Smooth muscle cell (in vitro differentiated cells): ENCODE results near the gene POLR2E. TPM values are rescaled to one million over a fixed set of nuclear protein-coding genes. Genes with fewer than 3 reads are reported as not detected.

Experiments used
- DNase-seq: peaks from one replicate; lab custom pipeline; 2025; ENCODE audit not compliant: unreplicated experiment; lab: John Stamatoyannopoulos, UW
- H2AFZ ChIP-seq: fragments of 200-600 bp; sonication (generic); 2 replicates; pipeline ENCODE4 v1.6.0; 2016; ENCODE audit warnings: antibody characterized with exemption, low read depth, mild to moderate bottlenecking
- H3F3A ChIP-seq: fragments of 200-600 bp; sonication (generic); 2 replicates; pipeline ENCODE4 v1.6.0; 2017; ENCODE audit warnings: antibody characterized with exemption, low read depth
- H3K27ac ChIP-seq: fragments of 200-600 bp; sonication (generic); 2 replicates; pipeline ENCODE4 v1.5.1; 2016; ENCODE audit warnings: low read depth, mild to moderate bottlenecking
- H3K27me3 ChIP-seq: fragments of 200-600 bp; sonication (generic); 2 replicates; pipeline ENCODE4 v1.6.1; 2016; ENCODE audit warnings: low read depth, mild to moderate bottlenecking
- H3K36me3 ChIP-seq: fragments of 200-600 bp; sonication (generic); 2 replicates; pipeline ENCODE4 v1.5.1; 2016; ENCODE audit warnings: low read depth
- H3K4me1 ChIP-seq: fragments of 200-600 bp; sonication (generic); 2 replicates; pipeline ENCODE4 v1.5.1; 2016; ENCODE audit warnings: low read depth
- H3K4me2 ChIP-seq: fragments of 200-600 bp; sonication (generic); 2 replicates; pipeline ENCODE4 v1.6.0; 2016; ENCODE audit warnings: mild to moderate bottlenecking
- H3K4me3 ChIP-seq: fragments of 200-600 bp; sonication (generic); 2 replicates; pipeline ENCODE4 v1.5.1; 2016; ENCODE audit warnings: mild to moderate bottlenecking
- H3K79me2 ChIP-seq: fragments of 200-600 bp; sonication (generic); 2 replicates; pipeline ENCODE4 v1.6.0; 2016; ENCODE audit warnings: low read depth, mild to moderate bottlenecking
- H3K9ac ChIP-seq: fragments of 200-600 bp; sonication (generic); 2 replicates; pipeline ENCODE4 v1.6.0; 2016; ENCODE audit warnings: low read depth
- H3K9me3 ChIP-seq: fragments of 200-600 bp; sonication (generic); replicated peaks from 2 replicates; pipeline ENCODE4 v1.5.1; 2016; ENCODE audit warnings: low read depth
- H4K20me1 ChIP-seq: fragments of 200-600 bp; sonication (generic); 2 replicates; pipeline ENCODE4 v1.6.0; 2016; ENCODE audit warnings: low read depth
- WGBS: methylation state at CpG from one replicate; pipeline ENCODE4 v1.1.7; 2016; ENCODE audit warnings: low lambda C conversion rate; 5-methylcytosine and 5-hydroxymethylcytosine counted together
- polyA plus RNA-seq: library from polyadenylated mRNA; unstranded; fragments of >200 nt; fragmentation: Nextera tagmentation; extraction: Ambion mirVana; gene quantifications from 2 replicates; pipeline ENCODE4 v1.2.1, GENCODE V29; 2016
- total RNA-seq: library from RNA; depleted of rRNA; stranded (reverse); fragments of >200 nt; gene quantifications from 2 replicates; pipeline ENCODE4 v1.2.3, GENCODE V29; 2014
- TF ChIP-seq, protein P1 (sequence below): fragments of 200-600 bp; sonication (generic); IDR thresholded peaks from 2 replicates; pipeline ENCODE4 v1.5.1; 2017; ENCODE audit warnings: borderline replicate concordance, mild to moderate bottlenecking, antibody characterized with exemption; ENCODE audit not compliant: insufficient read depth, poor library complexity, severe bottlenecking

Gene POLR2E
- total and polyA plus RNA-seq, 2 experiments from 2014 or later = 114 to 235 TPM

GRCh38 chr19:1047696-1048147 is 47.5 kb downstream of the POLR2E start:
- 86% methylated on average over 20 of the region's 20 CpGs for WGBS
- Histone ChIP-seq H3F3A (no peaks in the 10 kb centered on the region), H3K9me3 (no peaks in the 10 kb centered on the region), H3K27me3 (no peaks in the 10 kb centered on the region), H4K20me1 (no peaks in the 10 kb centered on the region), H2AFZ (no peak overlapping the region), H3K4me2 (no peak overlapping the region), H3K4me1 (no peaks in the 10 kb centered on the region), H3K27ac (no peak overlapping the region), H3K79me2 (no peaks in the 10 kb centered on the region), H3K36me3 (no peaks in the 10 kb centered on the region), H3K4me3 (no peak overlapping the region), H3K9ac (no peak overlapping the region)
- no peak for DNase-seq
- TF ChIP-seq, protein P1, sequence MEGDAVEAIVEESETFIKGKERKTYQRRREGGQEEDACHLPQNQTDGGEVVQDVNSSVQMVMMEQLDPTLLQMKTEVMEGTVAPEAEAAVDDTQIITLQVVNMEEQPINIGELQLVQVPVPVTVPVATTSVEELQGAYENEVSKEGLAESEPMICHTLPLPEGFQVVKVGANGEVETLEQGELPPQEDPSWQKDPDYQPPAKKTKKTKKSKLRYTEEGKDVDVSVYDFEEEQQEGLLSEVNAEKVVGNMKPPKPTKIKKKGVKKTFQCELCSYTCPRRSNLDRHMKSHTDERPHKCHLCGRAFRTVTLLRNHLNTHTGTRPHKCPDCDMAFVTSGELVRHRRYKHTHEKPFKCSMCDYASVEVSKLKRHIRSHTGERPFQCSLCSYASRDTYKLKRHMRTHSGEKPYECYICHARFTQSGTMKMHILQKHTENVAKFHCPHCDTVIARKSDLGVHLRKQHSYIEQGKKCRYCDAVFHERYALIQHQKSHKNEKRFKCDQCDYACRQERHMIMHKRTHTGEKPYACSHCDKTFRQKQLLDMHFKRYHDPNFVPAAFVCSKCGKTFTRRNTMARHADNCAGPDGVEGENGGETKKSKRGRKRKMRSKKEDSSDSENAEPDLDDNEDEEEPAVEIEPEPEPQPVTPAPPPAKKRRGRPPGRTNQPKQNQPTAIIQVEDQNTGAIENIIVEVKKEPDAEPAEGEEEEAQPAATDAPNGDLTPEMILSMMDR = no peak

DNA sequence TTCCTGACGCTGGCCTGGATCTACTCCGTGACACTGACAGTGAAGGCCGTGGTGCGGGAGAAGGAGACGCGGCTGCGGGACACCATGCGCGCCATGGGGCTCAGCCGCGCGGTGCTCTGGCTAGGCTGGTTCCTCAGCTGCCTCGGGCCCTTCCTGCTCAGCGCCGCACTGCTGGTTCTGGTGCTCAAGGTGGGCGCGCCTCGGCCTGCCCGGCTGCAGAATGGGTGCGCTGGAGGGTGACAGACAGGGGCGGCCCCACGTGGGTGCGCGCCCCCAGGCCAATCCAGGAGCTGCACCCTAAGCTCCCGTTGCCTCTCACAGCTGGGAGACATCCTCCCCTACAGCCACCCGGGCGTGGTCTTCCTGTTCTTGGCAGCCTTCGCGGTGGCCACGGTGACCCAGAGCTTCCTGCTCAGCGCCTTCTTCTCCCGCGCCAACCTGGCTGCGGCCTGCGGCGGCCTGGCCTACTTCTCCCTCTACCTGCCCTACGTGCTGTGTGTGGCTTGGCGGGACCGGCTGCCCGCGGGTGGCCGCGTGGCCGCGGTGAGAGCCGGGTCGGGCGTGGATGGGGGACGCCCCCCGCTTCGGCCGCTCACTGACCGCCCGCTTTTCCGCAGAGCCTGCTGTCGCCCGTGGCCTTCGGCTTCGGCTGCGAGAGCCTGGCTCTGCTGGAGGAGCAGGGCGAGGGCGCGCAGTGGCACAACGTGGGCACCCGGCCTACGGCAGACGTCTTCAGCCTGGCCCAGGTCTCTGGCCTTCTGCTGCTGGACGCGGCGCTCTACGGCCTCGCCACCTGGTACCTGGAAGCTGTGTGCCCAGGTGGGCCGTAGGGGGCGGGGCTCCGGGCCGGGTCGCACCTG is 48.1 kb downstream of the POLR2E start:
- no peak overlapping the region for H2AFZ ChIP-seq
- no peak overlapping the region for H3K4me3 ChIP-seq
- H3K79me2 ChIP-seq = no peaks in the 10 kb centered on the region
- no peaks in the 10 kb centered on the region for H3F3A ChIP-seq
- TF ChIP-seq, protein P1 = no peak
- no peak overlapping the region for H3K9ac ChIP-seq
- no peaks in the 10 kb centered on the region for H4K20me1 ChIP-seq
- no peaks in the 10 kb centered on the region for H3K36me3 ChIP-seq
- H3K27ac ChIP-seq = no peak overlapping the region
- WGBS = 96% methylated on average over 75 of the region's 77 CpGs
- no peaks in the 10 kb centered on the region for H3K4me1 ChIP-seq
- H3K27me3 ChIP-seq = no peaks in the 10 kb centered on the region
- H3K4me2 ChIP-seq = no peak overlapping the region
- no peak for DNase-seq
- no peaks in the 10 kb centered on the region for H3K9me3 ChIP-seq

- no peaks in the 10 kb centered on the region for H4K20me1 ChIP-seq
- H3F3A ChIP-seq = no peaks in the 10 kb centered on the region
- no peaks in the 10 kb centered on the region for H3K79me2 ChIP-seq
- H3K27me3 ChIP-seq = no peaks in the 10 kb centered on the region
- no peaks in the 10 kb centered on the region for H3K9me3 ChIP-seq
- H3K4me1 ChIP-seq = no peaks in the 10 kb centered on the region
- H2AFZ ChIP-seq = no peak overlapping the region
- WGBS = 97% methylated on average over 33 of the region's 33 CpGs
- H3K4me2 ChIP-seq = no peak overlapping the region
- no peak overlapping the region for H3K4me3 ChIP-seq
- H3K36me3 ChIP-seq = no peaks in the 10 kb centered on the region
- TF ChIP-seq, protein P1 = no peak
- H3K27ac ChIP-seq = no peak overlapping the region
- H3K9ac ChIP-seq = no peak overlapping the region
- DNase-seq = no peak
Observed at GRCh38 chr19:1046117-1046626, 49.0 kb downstream of the POLR2E start.
